MM.1S (cell line): ENCODE measurements around the gene SPAG16.
"Not testable (repeated sequence)": the region's sequence is repeated elsewhere in the genome, so short reads cannot be mapped to it uniquely, and the experiment has no call there.

ENCODE experiments used
- DNase-seq: peaks from one replicate; pipeline ENCODE4 v3.0.0-alpha.2; 2015
- H2AFZ ChIP-seq: fragments of 300-600 bp; sonication (generic); 2 replicates; pipeline ENCODE4 v1.6.0; 2016; ENCODE audit warnings: antibody characterized with exemption, low read length
- H3F3A ChIP-seq: fragments of 300-600 bp; sonication (generic); 2 replicates; pipeline ENCODE4 v1.6.1; 2016; ENCODE audit warnings: mild to moderate bottlenecking, antibody characterized with exemption, low read length, moderate library complexity, mixed read lengths; ENCODE audit not compliant: insufficient read depth
- H3K27ac ChIP-seq: fragments of 300-600 bp; sonication (generic); 2 replicates; pipeline ENCODE4 v1.5.1; 2016; ENCODE audit warnings: mild to moderate bottlenecking, low read length
- H3K27me3 ChIP-seq: fragments of 300-600 bp; sonication (generic); replicated peaks from 2 replicates; pipeline ENCODE4 v1.6.0; 2016; ENCODE audit warnings: low read length; ENCODE audit not compliant: insufficient read depth
- H3K36me3 ChIP-seq: fragments of 300-600 bp; sonication (generic); replicated peaks from 2 replicates; pipeline ENCODE4 v1.6.1; 2016; ENCODE audit warnings: mild to moderate bottlenecking, low read length, mixed read lengths; ENCODE audit not compliant: insufficient read depth
- H3K4me1 ChIP-seq: fragments of 300-600 bp; sonication (generic); 2 replicates; pipeline ENCODE4 v1.6.1; 2016; ENCODE audit warnings: low read length, mixed read lengths
- H3K4me2 ChIP-seq: fragments of 300-600 bp; sonication (generic); 2 replicates; pipeline ENCODE4 v1.6.0; 2016; ENCODE audit warnings: low read depth, low read length
- H3K4me3 ChIP-seq: fragments of 300-600 bp; sonication (generic); 2 replicates; pipeline ENCODE4 v1.5.1; 2016; ENCODE audit warnings: low read length, mixed read lengths
- H3K79me2 ChIP-seq: fragments of 300-600 bp; sonication (generic); 2 replicates; pipeline ENCODE4 v1.6.1; 2016; ENCODE audit warnings: mixed run types, low read length, mixed read lengths
- H3K9ac ChIP-seq: fragments of 300-600 bp; sonication (generic); 2 replicates; pipeline ENCODE4 v1.6.1; 2016; ENCODE audit warnings: low read length, mixed read lengths
- H3K9me2 ChIP-seq: fragments of 300-600 bp; sonication (generic); replicated peaks from 2 replicates; pipeline ENCODE4 v1.6.1; 2016; ENCODE audit warnings: mild to moderate bottlenecking, low read length, mixed read lengths; ENCODE audit not compliant: insufficient read depth
- H3K9me3 ChIP-seq: fragments of 300-600 bp; sonication (generic); replicated peaks from 2 replicates; pipeline ENCODE4 v1.6.1; 2016; ENCODE audit warnings: mild to moderate bottlenecking, low read length, mixed read lengths; ENCODE audit not compliant: insufficient read depth
- H4K20me1 ChIP-seq: fragments of 300-600 bp; sonication (generic); 2 replicates; pipeline ENCODE4 v1.6.1; 2016; ENCODE audit warnings: mild to moderate bottlenecking, low read length, moderate library complexity, mixed read lengths; ENCODE audit not compliant: insufficient read depth
- CTCF ChIP-seq: fragments of 300-600 bp; sonication (generic); IDR thresholded peaks from 2 replicates; pipeline ENCODE4 v1.5.1; 2016; ENCODE audit warnings: antibody characterized with exemption, low read length, mixed read lengths
- EZH2 ChIP-seq: fragments of 300-600 bp; sonication (generic); optimal IDR thresholded peaks from 2 replicates; pipeline ENCODE3; 2017; ENCODE audit warnings: low read depth, mild to moderate bottlenecking, antibody characterized with exemption, low read length, mixed read lengths
- EZH2phosphoT487 ChIP-seq: fragments of 300-600 bp; sonication (generic); IDR thresholded peaks from 2 replicates; pipeline ENCODE4 v1.6.1; 2018; ENCODE audit warnings: antibody characterized with exemption, low read length

SPAG16 gene

DNA sequence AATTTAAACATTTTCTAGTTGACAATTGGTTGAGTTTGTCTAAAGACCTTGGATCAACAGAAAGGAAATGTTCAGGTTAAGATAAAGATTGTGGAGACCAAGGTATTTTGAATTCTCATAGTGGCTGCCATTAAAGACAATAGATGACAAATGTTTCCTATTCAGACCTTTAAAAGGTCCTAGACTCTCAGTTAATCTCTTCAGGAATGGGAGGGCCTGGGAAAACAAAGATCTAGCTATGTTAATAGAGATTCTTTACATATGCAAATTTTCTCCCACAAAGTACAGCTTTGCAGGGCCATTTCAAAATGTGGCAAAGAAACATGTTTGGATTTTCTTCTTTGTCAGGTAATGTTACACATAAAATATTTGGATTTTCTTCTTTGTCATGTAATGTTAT is 403.9 kb downstream of the SPAG16 start:
- Histone ChIP-seq H3K4me2 (no peak overlapping the region), H3K9ac (no peak overlapping the region), H3K27ac (no peak overlapping the region), H3K9me3 (no peaks in the 10 kb centered on the region), H3K27me3 (no peaks in the 10 kb centered on the region), H3K4me3 (no peak overlapping the region), H3K9me2 (no peaks in the 10 kb centered on the region), H3K4me1 (no peaks in the 10 kb centered on the region), H3F3A (no peaks in the 10 kb centered on the region), H3K79me2 (no peaks in the 10 kb centered on the region), H3K36me3 (no peaks in the 10 kb centered on the region), H2AFZ (no peak overlapping the region), H4K20me1 (no peaks in the 10 kb centered on the region)
- TF ChIP-seq EZH2phosphoT487 (no peak), CTCF (no peak)
- no peak for DNase-seq

DNA sequence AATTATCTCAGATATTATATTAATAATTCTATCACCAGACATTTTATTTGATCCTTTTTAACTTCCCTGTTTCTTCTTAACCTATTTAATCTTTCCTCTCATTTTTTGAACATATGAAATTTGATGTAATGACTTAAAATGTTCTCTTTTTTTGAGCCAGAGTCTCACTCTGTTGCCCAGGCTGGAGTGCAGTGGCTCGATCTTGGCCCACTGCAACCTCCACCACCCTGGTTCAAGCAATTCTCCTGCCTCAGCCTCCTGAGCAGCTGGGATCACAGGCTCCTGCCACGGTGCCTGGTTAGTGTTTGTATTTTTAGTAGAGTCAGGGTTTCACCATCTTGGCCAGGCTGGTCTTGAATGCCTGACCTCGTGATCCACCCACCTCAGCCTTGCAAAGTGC is 404.6 kb downstream of the SPAG16 start:
- not testable (repeated sequence) for H2AFZ ChIP-seq, H3K79me2 ChIP-seq, H3K9me2 ChIP-seq, H3K36me3 ChIP-seq, H3K4me2 ChIP-seq, H3K9me3 ChIP-seq, DNase-seq, H3K27me3 ChIP-seq, H3K4me3 ChIP-seq, H4K20me1 ChIP-seq, H3F3A ChIP-seq, H3K27ac ChIP-seq, H3K4me1 ChIP-seq, H3K9ac ChIP-seq

DNA sequence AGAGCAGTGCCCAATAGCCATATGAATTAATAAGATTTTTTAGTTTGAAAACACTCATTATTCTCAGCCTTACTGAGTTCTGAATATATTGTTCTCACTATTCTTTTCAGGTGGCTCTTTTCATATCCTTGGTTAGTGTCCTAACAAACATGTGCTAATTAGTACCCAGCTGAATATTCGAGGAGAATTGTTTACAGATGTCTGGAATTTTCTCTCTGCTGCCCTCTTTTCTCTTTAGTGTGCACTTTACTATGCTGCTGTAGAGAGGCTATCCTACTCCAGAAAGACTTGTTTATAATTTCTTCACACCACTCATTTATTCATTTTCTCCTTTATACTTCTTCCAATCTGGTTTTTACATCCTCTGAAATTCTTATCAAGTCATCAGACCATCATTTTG is 405.3 kb downstream of the SPAG16 start:
- Histone ChIP-seq H3K79me2 (no peaks in the 10 kb centered on the region), H3K36me3 (no peaks in the 10 kb centered on the region), H3F3A (no peaks in the 10 kb centered on the region), H3K27me3 (no peaks in the 10 kb centered on the region), H3K4me1 (no peaks in the 10 kb centered on the region), H3K4me2 (no peak overlapping the region), H2AFZ (no peak overlapping the region), H3K27ac (no peak overlapping the region), H3K9ac (no peak overlapping the region), H3K4me3 (no peak overlapping the region), H4K20me1 (no peaks in the 10 kb centered on the region), H3K9me3 (no peaks in the 10 kb centered on the region), H3K9me2 (no peaks in the 10 kb centered on the region)
- no peak for DNase-seq
- TF ChIP-seq CTCF (no peak), EZH2phosphoT487 (no peak), EZH2 (no peak)

DNA sequence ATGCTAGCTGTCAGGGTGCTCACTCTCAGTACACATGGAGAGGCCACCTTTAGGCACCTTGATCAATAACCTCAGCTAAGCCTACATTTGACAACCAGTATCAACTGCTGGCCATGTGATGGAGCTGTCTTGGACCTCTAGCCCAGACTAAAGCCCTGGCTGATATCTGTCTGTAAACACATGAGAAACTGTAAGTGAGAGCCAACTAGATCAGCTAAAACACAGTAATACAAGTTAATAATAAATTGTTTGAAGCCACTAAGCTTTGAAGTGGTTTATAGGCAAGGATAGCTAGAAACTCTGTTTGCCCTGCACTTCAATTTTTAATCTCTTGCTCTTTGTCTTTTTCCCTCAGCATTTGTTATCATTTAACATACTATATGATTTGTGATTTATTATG is 407.1 kb downstream of the SPAG16 start:
- H3F3A ChIP-seq = no peaks in the 10 kb centered on the region
- no peak overlapping the region for H3K4me3 ChIP-seq
- no peak overlapping the region for H3K4me2 ChIP-seq
- no peak for TF ChIP-seq EZH2
- TF ChIP-seq EZH2phosphoT487 = no peak
- H3K27ac ChIP-seq = no peak overlapping the region
- H3K9me2 ChIP-seq = no peaks in the 10 kb centered on the region
- H3K9me3 ChIP-seq = no peaks in the 10 kb centered on the region
- DNase-seq = no peak
- H3K79me2 ChIP-seq = no peaks in the 10 kb centered on the region
- H3K27me3 ChIP-seq = no peaks in the 10 kb centered on the region
- no peaks in the 10 kb centered on the region for H3K4me1 ChIP-seq
- no peaks in the 10 kb centered on the region for H3K36me3 ChIP-seq
- no peak overlapping the region for H2AFZ ChIP-seq
- no peaks in the 10 kb centered on the region for H4K20me1 ChIP-seq
- no peak overlapping the region for H3K9ac ChIP-seq
